ENCODE data around the gene KCNJ14. TPM values are rescaled to one million over a fixed set of nuclear protein-coding genes. Genes with fewer than 3 reads are reported as not detected.

Gene KCNJ14
- total RNA-seq, 1 donor from 2014 or later: 0.54 TPM

DNA sequence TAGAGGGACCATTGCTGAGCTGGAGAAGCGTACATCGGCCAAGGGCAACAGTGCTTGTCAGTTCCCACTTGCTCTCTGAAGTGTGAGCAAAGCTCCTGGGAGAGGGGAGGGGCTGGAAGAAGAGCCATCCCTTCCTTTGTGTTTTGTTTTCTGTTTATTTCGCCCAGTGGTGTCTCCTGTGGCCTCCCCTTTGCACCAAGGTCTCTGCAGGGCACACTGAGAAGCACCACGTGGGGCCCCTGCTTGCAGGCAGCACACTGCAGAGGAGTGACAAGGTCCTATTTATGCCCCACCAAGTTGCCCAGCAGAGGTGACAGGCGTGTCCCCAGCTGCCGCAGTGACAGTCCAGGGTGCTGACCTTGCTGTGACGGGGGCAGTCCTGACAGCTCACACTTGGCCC lies 38.0 kb upstream of the KCNJ14 start:
- no peak for DNase-seq (ENCODE audit: low read depth)
- TF ChIP-seq, protein P1, sequence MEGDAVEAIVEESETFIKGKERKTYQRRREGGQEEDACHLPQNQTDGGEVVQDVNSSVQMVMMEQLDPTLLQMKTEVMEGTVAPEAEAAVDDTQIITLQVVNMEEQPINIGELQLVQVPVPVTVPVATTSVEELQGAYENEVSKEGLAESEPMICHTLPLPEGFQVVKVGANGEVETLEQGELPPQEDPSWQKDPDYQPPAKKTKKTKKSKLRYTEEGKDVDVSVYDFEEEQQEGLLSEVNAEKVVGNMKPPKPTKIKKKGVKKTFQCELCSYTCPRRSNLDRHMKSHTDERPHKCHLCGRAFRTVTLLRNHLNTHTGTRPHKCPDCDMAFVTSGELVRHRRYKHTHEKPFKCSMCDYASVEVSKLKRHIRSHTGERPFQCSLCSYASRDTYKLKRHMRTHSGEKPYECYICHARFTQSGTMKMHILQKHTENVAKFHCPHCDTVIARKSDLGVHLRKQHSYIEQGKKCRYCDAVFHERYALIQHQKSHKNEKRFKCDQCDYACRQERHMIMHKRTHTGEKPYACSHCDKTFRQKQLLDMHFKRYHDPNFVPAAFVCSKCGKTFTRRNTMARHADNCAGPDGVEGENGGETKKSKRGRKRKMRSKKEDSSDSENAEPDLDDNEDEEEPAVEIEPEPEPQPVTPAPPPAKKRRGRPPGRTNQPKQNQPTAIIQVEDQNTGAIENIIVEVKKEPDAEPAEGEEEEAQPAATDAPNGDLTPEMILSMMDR (IDR thresholded peaks at IDR 0.05; ENCODE audit: insufficient read depth, low read length, poor library complexity, severe bottlenecking): no peak
- no peaks in the 10 kb centered on the region for H3K27me3 ChIP-seq (ENCODE audit: control insufficient read depth, insufficient read depth, low read length)
- no peak overlapping the region for H3K4me3 ChIP-seq (ENCODE audit: low read depth, low read length)
- no peaks in the 10 kb centered on the region for H3K36me3 ChIP-seq (ENCODE audit: control insufficient read depth, insufficient read depth, low read length)

DNA sequence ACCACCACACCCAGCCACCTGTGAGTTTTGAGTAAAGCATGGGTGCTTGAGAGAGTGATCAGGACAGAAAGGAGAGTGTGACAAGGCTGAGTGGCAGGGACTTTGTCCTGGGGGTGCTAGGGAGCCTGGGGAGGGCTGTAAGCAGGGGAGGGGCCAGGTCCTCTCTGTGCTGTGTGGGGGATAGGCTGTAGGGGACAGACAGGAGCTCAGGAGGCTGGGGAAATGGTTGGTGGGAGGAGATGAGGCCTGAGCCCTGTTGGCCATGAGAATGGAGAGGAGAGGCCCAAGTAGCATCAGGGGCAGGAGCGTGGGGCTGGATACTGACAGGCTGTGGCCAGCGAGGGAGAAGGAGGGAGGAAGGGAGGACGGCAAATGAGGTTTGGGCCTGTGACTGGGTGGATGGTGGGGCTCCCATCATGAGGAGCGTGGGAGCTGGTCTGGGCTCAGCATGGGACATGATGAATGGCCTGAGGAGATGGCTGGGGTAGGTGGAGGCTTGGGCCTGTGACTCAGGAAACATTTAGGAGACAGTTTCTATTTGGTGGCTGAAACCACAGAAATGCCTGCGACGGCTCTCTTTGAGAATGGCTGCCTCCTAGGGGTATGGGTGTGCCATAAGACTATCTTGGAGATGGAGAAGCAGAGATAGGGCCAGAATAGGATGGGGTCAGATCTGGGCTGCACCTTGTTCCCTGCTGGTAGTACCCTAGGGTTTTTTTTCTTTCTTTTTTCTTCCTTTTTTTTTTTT lies 36.9 kb upstream of the KCNJ14 start:
- Histone ChIP-seq H3K4me3 (ENCODE audit: low read depth, low read length) (no peak overlapping the region), H3K36me3 (ENCODE audit: control insufficient read depth, insufficient read depth, low read length) (no peaks in the 10 kb centered on the region), H3K27me3 (ENCODE audit: control insufficient read depth, insufficient read depth, low read length) (no peaks in the 10 kb centered on the region)
- TF ChIP-seq, protein P1 (IDR thresholded peaks at IDR 0.05; ENCODE audit: insufficient read depth, low read length, poor library complexity, severe bottlenecking): no peak
- no peak for DNase-seq (ENCODE audit: low read depth)

DNA sequence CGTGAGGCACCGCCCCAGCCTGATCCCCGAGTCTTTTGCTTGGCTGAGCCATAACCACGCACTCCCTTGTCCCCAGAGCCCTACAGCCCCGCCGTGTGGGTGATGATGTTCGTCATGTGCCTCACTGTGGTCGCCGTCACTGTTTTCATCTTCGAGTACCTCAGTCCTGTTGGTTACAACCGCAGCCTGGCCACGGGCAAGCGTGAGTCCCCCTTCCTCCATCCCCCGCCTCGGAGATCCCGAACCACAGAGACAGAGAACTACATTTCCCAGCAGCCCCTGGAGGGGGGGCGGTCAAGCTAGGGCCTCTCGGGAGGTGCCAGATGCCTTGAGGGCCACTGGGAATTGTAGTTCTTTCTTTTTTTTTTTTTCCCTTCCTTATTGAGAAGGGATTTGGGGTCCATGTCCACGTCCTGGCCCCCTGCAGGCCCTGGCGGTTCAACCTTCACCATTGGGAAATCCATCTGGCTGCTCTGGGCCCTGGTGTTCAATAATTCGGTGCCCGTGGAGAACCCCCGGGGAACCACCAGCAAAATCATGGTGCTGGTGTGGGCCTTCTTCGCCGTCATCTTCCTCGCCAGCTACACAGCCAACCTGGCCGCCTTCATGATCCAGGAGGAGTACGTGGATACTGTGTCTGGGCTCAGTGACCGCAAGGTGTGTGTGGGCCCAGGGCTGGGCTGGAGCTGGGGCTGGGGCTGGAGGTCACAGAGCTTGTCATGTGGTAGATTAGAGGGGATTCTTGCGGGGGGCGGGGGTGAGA lies 36.0 kb upstream of the KCNJ14 start:
- TF ChIP-seq, protein P1 (IDR thresholded peaks at IDR 0.05; ENCODE audit: insufficient read depth, low read length, poor library complexity, severe bottlenecking): no peak
- DNase-seq (ENCODE audit: low read depth): no peak
- Histone ChIP-seq H3K36me3 (ENCODE audit: control insufficient read depth, insufficient read depth, low read length) (no peaks in the 10 kb centered on the region), H3K4me3 (ENCODE audit: low read depth, low read length) (no peak overlapping the region), H3K27me3 (ENCODE audit: control insufficient read depth, insufficient read depth, low read length) (no peaks in the 10 kb centered on the region)

DNA sequence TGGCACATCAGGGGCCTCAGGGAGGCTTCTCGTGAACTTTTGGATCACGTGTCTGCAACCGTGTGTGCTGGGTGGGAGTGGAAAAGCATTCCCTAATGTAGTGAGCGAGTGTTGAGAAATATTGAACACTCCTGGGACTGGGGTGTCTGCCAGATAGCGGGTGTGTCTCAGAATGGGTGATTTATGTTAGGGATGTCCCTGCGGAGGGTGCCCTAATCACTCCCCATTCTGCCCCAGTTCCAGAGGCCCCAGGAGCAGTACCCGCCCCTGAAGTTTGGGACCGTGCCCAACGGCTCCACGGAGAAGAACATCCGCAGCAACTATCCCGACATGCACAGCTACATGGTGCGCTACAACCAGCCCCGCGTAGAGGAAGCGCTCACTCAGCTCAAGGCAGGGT lies 33.8 kb upstream of the KCNJ14 start:
- H3K36me3 ChIP-seq (ENCODE audit: control insufficient read depth, insufficient read depth, low read length): no peaks in the 10 kb centered on the region
- no peaks in the 10 kb centered on the region for H3K27me3 ChIP-seq (ENCODE audit: control insufficient read depth, insufficient read depth, low read length)
- TF ChIP-seq, protein P1 (IDR thresholded peaks at IDR 0.05; ENCODE audit: insufficient read depth, low read length, poor library complexity, severe bottlenecking): no peak
- no peak overlapping the region for H3K4me3 ChIP-seq (ENCODE audit: low read depth, low read length)
- no peak for DNase-seq (ENCODE audit: low read depth)

DNA sequence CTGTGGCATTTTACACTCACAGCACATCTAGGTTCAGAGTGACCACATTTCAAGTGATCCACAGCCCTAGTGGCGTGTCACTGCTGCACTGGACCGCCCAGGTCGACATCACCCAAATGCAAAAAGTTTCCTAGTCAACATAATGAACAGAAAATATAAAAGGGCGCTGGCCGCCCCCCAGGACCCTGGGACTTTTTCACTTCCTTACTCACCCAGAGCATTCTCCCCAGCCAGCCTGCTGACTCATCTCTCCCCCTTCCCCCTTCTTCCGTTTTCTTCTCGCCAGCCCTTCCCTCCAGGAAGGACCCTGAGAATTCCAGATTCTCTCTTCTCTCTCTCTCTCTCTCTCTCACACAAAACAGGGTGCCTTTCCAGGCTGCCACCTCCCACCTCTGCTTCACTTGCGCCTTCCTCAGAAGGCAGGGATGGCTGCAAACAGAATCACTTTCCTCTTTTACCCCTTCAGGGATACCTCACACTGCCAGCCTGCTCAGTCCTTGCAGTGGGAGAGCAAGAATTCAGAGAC lies 30.6 kb upstream of the KCNJ14 start:
- H3K36me3 ChIP-seq (ENCODE audit: control insufficient read depth, insufficient read depth, low read length): no peaks in the 10 kb centered on the region
- no peaks in the 10 kb centered on the region for H3K27me3 ChIP-seq (ENCODE audit: control insufficient read depth, insufficient read depth, low read length)
- TF ChIP-seq, protein P1 (IDR thresholded peaks at IDR 0.05; ENCODE audit: insufficient read depth, low read length, poor library complexity, severe bottlenecking): no peak
- H3K4me3 ChIP-seq (ENCODE audit: low read depth, low read length): no peak overlapping the region
- no peak for DNase-seq (ENCODE audit: low read depth)
